GM12878 (cell line): ENCODE measurements around the gene CETP. TPM values are rescaled to one million over a fixed set of nuclear protein-coding genes. Genes with fewer than 3 reads are reported as not detected.

Experiments
- ATAC-seq: fragments of 200-7000 bp; cut with Tn5 transposase; 3 replicates; pipeline ENCODE4 v1.9.1; 2020; ENCODE audit warnings: mild to moderate bottlenecking, moderate library complexity
- BruUV-seq: library from RNA; stranded (reverse); fragments of 400-500 nt; replicated peaks from 2 replicates; lab custom pipeline; 2021; lab: Mats Ljungman, UMichigan
- CTCF ChIA-PET: fragments of 300-600 bp; sonication (Branson Sonifier 250); formaldehyde crosslinking; extraction: SDS; loops from one replicate; lab custom pipeline; 2021; ENCODE audit warnings: inconsistent platforms; lab: Yijun Ruan, JAX
- POLR2A ChIA-PET: fragments of 350-600 bp; formaldehyde crosslinking; extraction: SDS; loops from one replicate; lab custom pipeline; 2021; ENCODE audit warnings: inconsistent platforms; lab: Charles Lee
- RAD21 ChIA-PET: fragments of 300-600 bp; sonication (Branson Sonifier 250); formaldehyde crosslinking; loops from one replicate; lab custom pipeline; 2023; ENCODE audit warnings: antibody characterized with exemption; ENCODE audit not compliant: unreplicated experiment; lab: Charles Lee
- SMC1A ChIA-PET: fragments of 300-600 bp; sonication (Branson Sonifier 250); formaldehyde crosslinking; loops from one replicate; lab custom pipeline; 2023; ENCODE audit not compliant: unreplicated experiment, uncharacterized antibody; lab: Charles Lee
- DNase-seq: peaks from one replicate; pipeline ENCODE4 v3.0.0-alpha.2; 2011; ENCODE audit warnings: low read depth, low spot score
- FAIRE-seq: peaks from 3 replicates; lab custom pipeline; 2011; peaks lifted over from hg19 to GRCh38; lab: Jason Lieb, UNC
- H2AFZ ChIP-seq: 2 replicates; pipeline ENCODE4 v1.6.0; 2011; ENCODE audit warnings: low read depth, low read length, control low read depth; ENCODE audit not compliant: control insufficient read depth
- H3K27ac ChIP-seq: 2 replicates; pipeline ENCODE4 v1.5.1; 2011; ENCODE audit warnings: control low read depth; ENCODE audit not compliant: control insufficient read depth, insufficient read depth
- H3K27me3 ChIP-seq, 2 experiments: replicated peaks in 1 of 2; 2 replicates each; pipeline versions ENCODE4 v1.6.0 to v1.6.1; 2011; ENCODE audit warnings: low read length in 1 of 2; ENCODE audit not compliant: control insufficient read depth in 2 of 2, insufficient read depth in 2 of 2
- H3K36me3 ChIP-seq, 2 experiments: 2 replicates each; pipeline ENCODE4 v1.5.1; 2011; ENCODE audit warnings: low read length in 1 of 2; ENCODE audit not compliant: control insufficient read depth in 2 of 2, insufficient read depth in 2 of 2
- H3K4me1 ChIP-seq: 2 replicates; pipeline ENCODE4 v1.6.1; 2011; ENCODE audit warnings: mild to moderate bottlenecking, low read length, moderate library complexity, mixed read lengths; ENCODE audit not compliant: control insufficient read depth, insufficient read depth
- H3K4me2 ChIP-seq: 2 replicates; pipeline ENCODE4 v1.6.0; 2011; ENCODE audit warnings: control low read depth; ENCODE audit not compliant: control insufficient read depth, insufficient read depth
- H3K4me3 ChIP-seq: fragments of 200-600 bp; sonication (generic); 2 replicates; pipeline ENCODE4 v1.5.1; 2016
- H3K79me2 ChIP-seq: 2 replicates; pipeline ENCODE4 v1.6.0; 2011; ENCODE audit warnings: low read length; ENCODE audit not compliant: control insufficient read depth, insufficient read depth
- H3K9ac ChIP-seq: 2 replicates; pipeline ENCODE4 v1.8.0; 2011; ENCODE audit warnings: low read length, control low read depth, mixed read lengths; ENCODE audit not compliant: control insufficient read depth, insufficient read depth
- H3K9me3 ChIP-seq: replicated peaks from 3 replicates; pipeline ENCODE4 v1.5.1; 2011; ENCODE audit warnings: mild to moderate bottlenecking, low read length; ENCODE audit not compliant: control insufficient read depth, insufficient read depth
- H4K20me1 ChIP-seq: 2 replicates; pipeline ENCODE4 v1.6.0; 2011; ENCODE audit not compliant: control insufficient read depth, insufficient read depth
- CHD1 ChIP-seq: IDR thresholded peaks from 2 replicates; pipeline ENCODE4 v1.6.1; 2012; ENCODE audit warnings: low read depth, low read length, improper control_type of control experiment
- CREB1 ChIP-seq: IDR thresholded peaks from 2 replicates; pipeline ENCODE4 v1.6.1; 2012; ENCODE audit warnings: low read depth, mild to moderate bottlenecking, inconsistent platforms
- HCFC1 ChIP-seq: fragments of 150-350 bp; IDR thresholded peaks from 2 replicates; pipeline ENCODE4 v1.6.1; 2014; ENCODE audit warnings: low read length
- HDAC6 ChIP-seq: fragments of 200-600 bp; sonication (generic); IDR thresholded peaks from one replicate; pipeline ENCODE4 v1.8.0; 2017; ENCODE audit warnings: antibody characterized with exemption; ENCODE audit not compliant: unreplicated experiment
- HDGF ChIP-seq: fragments of 450-650 bp; IDR thresholded peaks from 2 replicates; pipeline ENCODE4 v1.6.1; 2016; ENCODE audit warnings: antibody characterized with exemption
- IRF5 ChIP-seq: fragments of 450-650 bp; IDR thresholded peaks from 2 replicates; pipeline ENCODE4 v1.6.1; 2017; ENCODE audit warnings: borderline replicate concordance
- MTA2 ChIP-seq: fragments of 450-650 bp; IDR thresholded peaks from 2 replicates; pipeline ENCODE4 v1.6.1; 2016; ENCODE audit warnings: low read depth, mild to moderate bottlenecking, moderate library complexity
- NBN ChIP-seq: fragments of 450-650 bp; IDR thresholded peaks from 2 replicates; pipeline ENCODE4 v1.6.1; 2016
- NFYB ChIP-seq: IDR thresholded peaks from 2 replicates; pipeline ENCODE4 v1.6.1; 2011; ENCODE audit warnings: low read depth, mild to moderate bottlenecking, low read length, improper control_type of control experiment, moderate library complexity; ENCODE audit not compliant: insufficient read depth
- RB1 ChIP-seq: fragments of 450-650 bp; formaldehyde crosslinking; IDR thresholded peaks from 2 replicates; pipeline ENCODE4 v1.6.1; 2017; ENCODE audit warnings: mild to moderate bottlenecking, borderline replicate concordance
- SUPT20H ChIP-seq: IDR thresholded peaks from 2 replicates; pipeline ENCODE4 v1.6.1; 2011; ENCODE audit warnings: low read depth, mild to moderate bottlenecking, low read length, moderate library complexity, borderline replicate concordance; ENCODE audit not compliant: control insufficient read depth
- WGBS: methylation state at CpG from one replicate; pipeline ENCODE4 v1.1.6; 2016; ENCODE audit warnings: low lambda C conversion rate; ENCODE audit not compliant: insufficient replicate concordance, insufficient coverage; ENCODE audit errors: missing lambda C conversion rate; 5-methylcytosine and 5-hydroxymethylcytosine counted together
- in situ Hi-C: fragments of 300-500 bp; cut with MboI; formaldehyde crosslinking; loops from 9 replicates; pipeline ENCODE4 v1.14.3; 2018; ENCODE audit warnings: mixed read lengths
- intact Hi-C: fragments of 100-400 bp; cut with micrococcal nuclease; formaldehyde crosslinking; loops from one replicate; pipeline ENCODE4 v1.14.2; 2022; ENCODE audit not compliant: unreplicated experiment
- polyA plus RNA-seq, 11 experiments: library from polyadenylated mRNA; depleted of rRNA in 4 of 11; unstranded in 6 of 11; stranded (reverse) in 5 of 11; fragments of >200 nt; fragmentation: Nextera tagmentation in 4 of 11; fragmentation: Illumina TruSeq in 1 of 11; extraction: Ambion mirVana in 4 of 11; extraction: Trizol in 1 of 11; gene quantifications; 1 replicate in 1 of 11; 2 replicates in 10 of 11; pipeline versions ENCODE4 v1.2.1 to v1.2.3, GENCODE V29; 2011 to 2016; ENCODE audit warnings: inconsistent platforms in 2 of 11, missing spikeins in 2 of 11, low read depth in 1 of 11
- total RNA-seq, 4 experiments: library from RNA; depleted of rRNA in 3 of 4; stranded (reverse); fragments of >200 nt in 3 of 4; fragmentation: Illumina TruSeq in 1 of 4; extraction: Trizol in 1 of 4; gene quantifications; 2 replicates each; pipeline versions ENCODE4 v1.2.1 to v1.2.3, GENCODE V29; 2013 to 2021

Gene CETP
- total and polyA plus RNA-seq, 10 of the 15 experiments (the other 5 are each of a cell fraction or from before 2014, with no cell fraction given): 1.2 to 6.4 (median 2.1) TPM

DNA sequence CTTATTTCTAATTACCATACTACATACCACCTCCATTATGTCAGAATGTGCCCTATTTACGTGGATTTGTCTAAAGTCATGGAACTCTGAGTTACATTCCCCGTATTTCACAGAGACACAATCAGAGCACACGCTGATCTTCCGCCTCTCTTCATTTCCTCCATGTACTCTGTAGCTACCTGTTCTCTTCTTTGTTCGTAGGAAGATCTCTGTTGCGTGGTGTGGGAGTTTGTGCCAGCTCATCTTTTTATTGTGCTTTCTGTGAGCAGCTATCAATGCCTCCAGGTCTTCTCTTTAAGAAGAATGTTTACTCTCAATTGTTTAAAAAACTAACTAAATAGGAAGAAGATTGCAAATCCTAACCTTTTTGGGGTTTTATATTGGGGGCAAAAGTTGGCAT lies 54.6 kb downstream of the CETP start:
- Histone ChIP-seq H2AFZ (no peak overlapping the region), H3K79me2 (peaks cover 30% of the 10 kb centered on the region), H3K4me2 (no peak overlapping the region), H4K20me1 (no peaks in the 10 kb centered on the region), H3K36me3 (peaks cover 11 to 14% of the 10 kb centered on the region in 2 experiments), H3K9ac (no peak overlapping the region), H3K9me3 (no peaks in the 10 kb centered on the region), H3K4me3 (no peak overlapping the region), H3K4me1 (peaks cover 33% of the 10 kb centered on the region), H3K27me3 (no peaks in the 10 kb centered on the region), H3K27ac (no peak overlapping the region)
- POLR2A ChIA-PET: interaction anchor here (1.2 to 1.4 kb wide), 2 partner anchors 9 to 10 kb away, joined by 3 read pairs; no protein-coding TSS in a partner anchor
- intact Hi-C loops (no loop called here), in situ Hi-C loops (no loop called here)
- WGBS: 98% methylated on average over 6 of the region's 6 CpGs
- RAD21 ChIA-PET: interaction anchor here (0.7 to 1.6 kb wide), 2 partner anchors 22 to 82 kb away, joined by 3 to 5 read pairs; no protein-coding TSS in a partner anchor
- DNase-seq: no peak
- TF ChIP-seq NFYB (no peak), NBN (no peak), SUPT20H (no peak)
- no peak for FAIRE-seq
- ATAC-seq: no peak
- no TSS peak for BruUV-seq
- SMC1A ChIA-PET: interaction anchor here (1.1 to 20.8 kb wide), 3 partner anchors 22 to 42 kb away, joined by 4 to 604 read pairs (median 9); partner anchors contain the start of genes CETP and NLRC5
- CTCF ChIA-PET: interaction anchor here (1.0 to 1.9 kb wide), 7 partner anchors 10 to 51 kb away, joined by 3 to 7 read pairs (median 4); no protein-coding TSS in a partner anchor

- peaks cover 27% of the 10 kb centered on the region for H3K4me1 ChIP-seq
- no peak overlapping the region for H3K27ac ChIP-seq
- ATAC-seq (no peak), FAIRE-seq (no peak), DNase-seq (no peak)
- H4K20me1 ChIP-seq: no peaks in the 10 kb centered on the region
- CTCF ChIA-PET: interaction anchor here (1.0 to 1.9 kb wide), 5 partner anchors 10 to 51 kb away, joined by 3 to 7 read pairs (median 5); no protein-coding TSS in a partner anchor
- H2AFZ ChIP-seq: no peak overlapping the region
- POLR2A ChIA-PET: interaction anchor here (0.5 to 1.4 kb wide), 3 partner anchors 10 to 522 kb away, joined by 3 to 5 read pairs (median 3); no protein-coding TSS in a partner anchor
- no TSS peak for BruUV-seq
- intact Hi-C loops: no loop called here
- no peak overlapping the region for H3K9ac ChIP-seq
- in situ Hi-C loops: no loop called here
- peaks cover 11 to 18% of the 10 kb centered on the region in 2 experiments for H3K36me3 ChIP-seq
- peaks cover 25% of the 10 kb centered on the region for H3K79me2 ChIP-seq
- H3K4me3 ChIP-seq: no peak overlapping the region
- no peaks in the 10 kb centered on the region for H3K9me3 ChIP-seq
- no peaks in the 10 kb centered on the region for H3K27me3 ChIP-seq
- over 99% methylated on average over 6 of the region's 6 CpGs for WGBS
- H3K4me2 ChIP-seq: no peak overlapping the region
- RAD21 ChIA-PET: interaction anchor here (1.6 kb wide), 1 partner anchor 21 kb away, joined by 5 read pairs; no protein-coding TSS in a partner anchor
- no peak for TF ChIP-seq IRF5
- no peak for TF ChIP-seq CREB1
- no peak for TF ChIP-seq HCFC1
- TF ChIP-seq HDGF: no peak
- TF ChIP-seq HDAC6: no peak
- no peak for TF ChIP-seq RB1
- TF ChIP-seq MTA2: no peak
- TF ChIP-seq CHD1: no peak
- SMC1A ChIA-PET: interaction anchor here (2.0 to 20.8 kb wide), 2 partner anchors 25 to 42 kb away, joined by 9 to 604 read pairs; partner anchors contain the start of genes CETP and NLRC5
Observed at GRCh38 chr16:57016831-57017230, 55.1 kb downstream of the CETP start.
